GM12873 (cell line): ENCODE data around the gene HTT.

Experiments used
- TF ChIP-seq, protein P1 (sequence below): IDR thresholded peaks from 2 replicates; pipeline ENCODE4 v1.5.1; 2012; ENCODE audit warnings: low read depth, mild to moderate bottlenecking, moderate library complexity, low read length, control low read depth; ENCODE audit not compliant: insufficient read depth; ENCODE audit errors: missing control alignments

The HTT gene

DNA sequence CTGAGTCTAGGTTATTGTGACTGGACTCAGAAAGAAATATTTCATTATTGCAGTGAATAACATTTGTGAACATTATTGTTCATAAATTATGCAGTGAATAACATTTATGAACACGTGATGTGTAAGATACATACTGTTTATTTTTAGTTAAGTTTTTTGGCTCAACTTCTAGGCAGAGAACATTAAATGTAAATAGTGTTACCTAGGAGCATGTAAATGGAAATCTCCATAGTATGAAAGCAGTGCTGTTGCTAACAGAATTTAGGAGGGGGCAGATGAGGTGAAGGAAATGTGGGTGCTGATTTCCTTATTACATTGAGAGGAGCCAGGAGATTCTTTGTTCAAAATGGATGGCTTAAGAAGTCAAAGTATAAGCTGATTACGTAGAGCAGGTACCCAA is 45.0 kb downstream of the HTT start:
- TF ChIP-seq, protein P1, sequence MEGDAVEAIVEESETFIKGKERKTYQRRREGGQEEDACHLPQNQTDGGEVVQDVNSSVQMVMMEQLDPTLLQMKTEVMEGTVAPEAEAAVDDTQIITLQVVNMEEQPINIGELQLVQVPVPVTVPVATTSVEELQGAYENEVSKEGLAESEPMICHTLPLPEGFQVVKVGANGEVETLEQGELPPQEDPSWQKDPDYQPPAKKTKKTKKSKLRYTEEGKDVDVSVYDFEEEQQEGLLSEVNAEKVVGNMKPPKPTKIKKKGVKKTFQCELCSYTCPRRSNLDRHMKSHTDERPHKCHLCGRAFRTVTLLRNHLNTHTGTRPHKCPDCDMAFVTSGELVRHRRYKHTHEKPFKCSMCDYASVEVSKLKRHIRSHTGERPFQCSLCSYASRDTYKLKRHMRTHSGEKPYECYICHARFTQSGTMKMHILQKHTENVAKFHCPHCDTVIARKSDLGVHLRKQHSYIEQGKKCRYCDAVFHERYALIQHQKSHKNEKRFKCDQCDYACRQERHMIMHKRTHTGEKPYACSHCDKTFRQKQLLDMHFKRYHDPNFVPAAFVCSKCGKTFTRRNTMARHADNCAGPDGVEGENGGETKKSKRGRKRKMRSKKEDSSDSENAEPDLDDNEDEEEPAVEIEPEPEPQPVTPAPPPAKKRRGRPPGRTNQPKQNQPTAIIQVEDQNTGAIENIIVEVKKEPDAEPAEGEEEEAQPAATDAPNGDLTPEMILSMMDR = no peak

DNA sequence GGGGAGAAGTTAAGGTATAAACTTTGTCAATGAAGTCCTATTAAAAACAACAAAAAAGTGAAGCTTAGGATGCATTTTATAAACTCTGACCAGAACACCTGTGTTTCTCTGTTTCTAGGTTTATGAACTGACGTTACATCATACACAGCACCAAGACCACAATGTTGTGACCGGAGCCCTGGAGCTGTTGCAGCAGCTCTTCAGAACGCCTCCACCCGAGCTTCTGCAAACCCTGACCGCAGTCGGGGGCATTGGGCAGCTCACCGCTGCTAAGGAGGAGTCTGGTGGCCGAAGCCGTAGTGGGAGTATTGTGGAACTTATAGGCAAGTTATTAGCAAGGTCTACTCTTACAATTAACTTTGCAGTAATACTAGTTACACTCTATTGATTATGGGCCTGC is 46.6 kb downstream of the HTT start:
- TF ChIP-seq, protein P1 = no peak

DNA sequence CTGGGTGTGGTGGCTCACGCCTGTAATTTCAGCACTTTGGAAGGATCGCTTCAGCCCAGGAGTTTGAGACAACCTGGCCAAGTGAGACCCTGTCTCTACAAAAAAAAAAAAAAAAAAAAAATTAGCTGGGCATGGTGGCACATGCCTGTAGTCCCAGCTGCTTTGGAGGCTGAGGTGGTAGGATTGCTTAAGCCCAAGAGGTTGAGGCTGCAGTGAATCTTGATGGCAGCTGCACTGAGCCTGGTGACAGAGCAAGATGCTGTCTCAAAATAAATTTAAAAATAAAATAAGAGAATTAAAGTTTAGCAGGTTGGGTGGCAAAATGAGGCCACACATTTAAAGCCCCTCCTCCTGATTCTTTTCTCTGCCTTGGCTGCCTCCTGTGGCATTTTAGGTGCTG is 47.1 kb downstream of the HTT start:
- TF ChIP-seq, protein P1 = no peak

DNA sequence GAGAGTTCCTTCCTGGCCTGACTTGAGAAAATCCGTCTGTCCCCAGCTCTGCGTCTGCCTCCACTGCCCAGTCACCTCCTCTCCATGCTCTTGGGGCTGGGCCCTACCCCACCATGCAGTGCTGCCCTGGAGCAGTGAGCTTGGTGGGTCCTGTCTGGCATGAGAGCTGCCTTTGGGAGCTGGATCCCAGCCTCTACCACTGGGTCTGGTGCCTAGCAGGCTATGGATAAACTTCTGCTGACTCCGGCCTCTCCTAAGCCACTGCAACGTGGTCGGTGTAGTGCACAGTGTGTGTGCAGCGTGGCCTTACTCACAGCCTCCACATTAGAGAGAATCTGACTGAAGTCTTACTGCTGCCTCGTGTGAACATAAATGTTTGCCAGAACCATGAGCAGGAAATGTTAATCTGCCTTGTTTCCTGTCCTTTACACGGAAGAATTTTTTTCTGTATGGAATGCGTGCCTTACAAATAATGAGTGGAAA is 47.6 kb downstream of the HTT start:
- TF ChIP-seq, protein P1 = no peak

DNA sequence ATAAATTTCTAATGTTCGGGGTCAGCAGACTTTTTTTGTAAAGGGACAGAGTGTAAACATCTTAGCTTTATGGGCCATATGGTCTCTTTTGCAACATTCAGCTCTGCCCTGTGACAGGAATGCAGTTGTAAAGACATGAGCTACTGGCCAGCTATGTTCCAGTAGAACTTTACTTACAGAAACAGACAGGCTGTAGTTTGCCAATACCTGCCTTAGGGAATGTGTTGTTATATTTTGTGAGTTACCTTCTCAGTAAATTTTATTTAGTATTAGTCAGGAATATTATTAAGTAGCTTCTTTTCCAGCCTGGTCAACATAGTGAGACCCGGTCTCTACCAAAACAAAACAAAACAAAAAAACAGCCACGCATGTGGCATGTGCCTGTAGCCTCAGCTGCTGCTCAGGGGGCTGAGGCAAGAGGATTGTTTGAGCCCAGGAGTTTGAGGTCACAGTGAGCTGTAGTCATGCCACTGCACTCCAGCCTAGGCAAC is 48.7 kb downstream of the HTT start:
- TF ChIP-seq, protein P1 = no peak

DNA sequence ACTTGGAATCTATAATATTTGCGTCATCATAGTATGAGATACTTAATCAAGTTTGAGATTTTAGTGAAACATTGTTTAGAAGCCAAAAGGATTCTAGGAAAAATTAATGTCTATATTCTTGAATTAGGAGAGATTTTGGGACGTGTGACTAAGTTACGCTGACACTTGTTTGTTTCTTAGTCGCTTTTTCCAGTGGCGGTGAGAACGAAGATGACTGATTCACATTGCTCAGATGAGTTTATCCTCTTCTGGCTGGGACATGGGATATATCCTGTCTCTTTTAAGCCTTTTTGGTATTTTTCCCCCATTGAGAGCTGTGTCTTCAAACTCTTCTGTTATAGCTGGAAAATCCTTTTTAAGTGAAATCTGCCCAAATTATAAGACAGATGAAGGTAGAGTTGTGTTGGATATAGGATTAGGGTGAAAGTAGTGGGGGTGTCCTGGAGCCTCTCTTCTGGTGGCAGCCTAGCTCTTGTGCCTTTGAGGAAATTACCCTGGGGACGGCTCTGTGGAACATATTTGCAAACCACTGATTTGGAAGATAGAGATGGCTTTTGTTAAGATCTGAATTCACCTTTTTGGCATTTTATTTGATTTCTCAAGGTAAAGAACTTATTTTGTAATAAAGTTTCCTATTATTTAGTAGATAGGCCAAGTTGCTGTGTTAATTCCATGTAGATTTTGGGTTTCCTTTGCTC is 49.7 kb downstream of the HTT start:
- TF ChIP-seq, protein P1 = no peak

DNA sequence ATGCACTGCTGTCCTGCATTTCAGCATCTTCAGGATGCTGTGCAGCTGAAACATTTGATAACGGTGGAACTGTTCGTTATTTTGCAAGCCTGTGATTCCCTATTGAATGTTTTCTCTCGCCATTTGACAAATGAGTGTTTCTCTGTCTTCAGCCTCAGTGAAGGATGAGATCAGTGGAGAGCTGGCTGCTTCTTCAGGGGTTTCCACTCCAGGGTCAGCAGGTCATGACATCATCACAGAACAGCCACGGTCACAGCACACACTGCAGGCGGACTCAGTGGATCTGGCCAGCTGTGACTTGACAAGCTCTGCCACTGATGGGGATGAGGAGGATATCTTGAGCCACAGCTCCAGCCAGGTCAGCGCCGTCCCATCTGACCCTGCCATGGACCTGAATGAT is 52.6 kb downstream of the HTT start:
- TF ChIP-seq, protein P1 = no peak
